Natural killer cell treated with Interleukin-12 subunit alpha and Interleukin-12 subunit beta and Interleukin-15 and Interleukin-18, amount 100 ng/mL, for 72 hours (primary cell): Measurements from ENCODE around the gene TCF4. TPM values are rescaled to one million over a fixed set of nuclear protein-coding genes. Genes with fewer than 3 reads are reported as not detected.

Experiments
- ATAC-seq, 2 donors: fragments of 150-1000 bp; cut with Tn5 transposase in 1 of 2; sonication (Bioruptor Pico), chemical (Tn5 transposase) in 1 of 2; 2 replicates each; pipeline ENCODE4 v1.10.0; 2021
- DNase-seq: peaks from one replicate; pipeline ENCODE4 v3.0.0; 2022; ENCODE audit warnings: low spot score
- H3K27ac Mint-ChIP-seq, 2 donors: 1 replicate in 1 of 2; 2 replicates in 1 of 2; pipeline ENCODE4 v1.8.0; 2022; ENCODE audit warnings: mixed read lengths in 2 of 2, mild to moderate bottlenecking in 1 of 2, moderate library complexity in 1 of 2
- H3K27me3 Mint-ChIP-seq, 2 donors: 1 replicate in 1 of 2; 2 replicates in 1 of 2; pipeline ENCODE4 v1.8.0; 2022; ENCODE audit warnings: mixed read lengths in 2 of 2
- H3K36me3 Mint-ChIP-seq: one replicate; pipeline ENCODE4 v1.8.0; 2022; ENCODE audit warnings: mixed read lengths
- H3K4me1 Mint-ChIP-seq, 2 donors: 1 replicate in 1 of 2; 2 replicates in 1 of 2; pipeline ENCODE4 v1.8.0; 2022; ENCODE audit warnings: low read depth in 2 of 2, mixed read lengths in 2 of 2, mild to moderate bottlenecking in 1 of 2
- H3K4me3 Mint-ChIP-seq: one replicate; pipeline ENCODE4 v1.8.0; 2022; ENCODE audit warnings: mixed read lengths
- H3K9me3 Mint-ChIP-seq: 2 replicates; pipeline ENCODE4 v1.8.0; 2022; ENCODE audit warnings: mixed read lengths
- total RNA-seq, 2 donors: library from RNA; stranded (reverse); gene quantifications; one replicate each; pipeline ENCODE4 v1.2.3, GENCODE V29; 2022

TCF4 gene
- total RNA-seq, 2 donors from 2014 or later, result 6.1 to 10.3 TPM

- H3K27me3 Mint-ChIP-seq, result no peaks in the 10 kb centered on the region
- no peaks in the 10 kb centered on the region for H3K36me3 Mint-ChIP-seq
- ATAC-seq, result no peak
- H3K4me1 Mint-ChIP-seq, result peaks cover 10 to 21% of the 10 kb centered on the region in 2 donors
- no peak overlapping the region for H3K27ac Mint-ChIP-seq
- no peaks in the 10 kb centered on the region for H3K9me3 Mint-ChIP-seq
- H3K4me3 Mint-ChIP-seq, result no peak overlapping the region
- no peak for DNase-seq
Observed at GRCh38 chr18:55264108-55264507, 323.9 kb downstream of the TCF4 start.

DNA sequence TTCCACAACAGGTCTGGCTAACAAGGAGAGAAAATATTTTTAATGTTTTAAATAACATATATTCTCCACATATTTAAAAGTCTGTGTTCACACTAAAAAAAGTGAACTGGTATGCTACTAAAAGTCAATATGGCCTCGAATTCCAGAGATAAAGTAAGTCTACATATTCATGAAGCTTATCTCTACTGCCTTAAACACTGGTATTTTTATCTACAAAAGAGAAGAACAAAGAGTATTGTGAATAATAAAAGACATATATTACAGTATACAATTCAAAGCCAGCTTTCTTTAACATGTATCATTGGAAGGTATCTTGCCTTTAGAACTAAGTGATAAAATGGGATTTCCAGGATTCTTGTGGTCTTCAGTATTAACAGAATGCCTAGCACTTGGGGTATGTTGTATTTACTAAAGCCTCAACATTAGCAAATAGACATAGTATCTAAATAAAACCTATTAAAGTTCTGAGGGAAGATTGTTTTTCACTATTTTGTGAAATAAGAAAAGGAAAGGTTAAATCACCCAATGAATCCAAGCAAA is 325.9 kb downstream of the TCF4 start:
- Mint-ChIP-seq H3K27me3 (no peaks in the 10 kb centered on the region), H3K27ac (no peak overlapping the region), H3K4me1 (peaks cover 0 to 9% of the 10 kb centered on the region in 2 donors), H3K4me3 (no peak overlapping the region), H3K36me3 (no peaks in the 10 kb centered on the region), H3K9me3 (no peaks in the 10 kb centered on the region)
- DNase-seq, result no peak
- ATAC-seq, result no peak

GRCh38 chr18:55261253-55261652 is 326.7 kb downstream of the TCF4 start:
- no peak for ATAC-seq
- Mint-ChIP-seq H3K4me1 (peaks cover 0 to 6% of the 10 kb centered on the region in 2 donors), H3K36me3 (no peaks in the 10 kb centered on the region), H3K9me3 (no peaks in the 10 kb centered on the region), H3K27me3 (no peaks in the 10 kb centered on the region), H3K27ac (no peak overlapping the region), H3K4me3 (no peak overlapping the region)
- DNase-seq, result no peak

- H3K4me3 Mint-ChIP-seq, result no peak overlapping the region
Observed at GRCh38 chr18:55258088-55258487, 329.9 kb downstream of the TCF4 start.

DNA sequence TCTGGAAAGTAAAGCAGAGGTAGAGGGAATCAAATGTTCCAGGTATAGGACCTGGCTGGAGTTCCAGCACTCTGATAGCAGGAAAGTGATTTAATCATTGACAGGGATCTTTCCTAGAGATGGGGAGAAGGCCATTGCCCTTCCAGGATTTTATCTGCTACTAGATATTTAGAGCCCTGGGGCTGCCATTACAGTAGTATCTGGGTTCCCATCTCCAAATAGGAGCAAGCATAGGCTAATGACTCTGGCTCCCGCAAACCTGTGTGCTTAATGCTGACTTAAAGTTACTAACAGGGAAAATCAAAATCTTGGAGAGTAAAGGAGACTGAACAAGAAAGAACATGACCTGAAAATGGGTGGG is 331.1 kb downstream of the TCF4 start:
- no peaks in the 10 kb centered on the region for H3K27me3 Mint-ChIP-seq
- no peak for ATAC-seq
- no peak overlapping the region for H3K4me3 Mint-ChIP-seq
- no peak for DNase-seq
- H3K27ac Mint-ChIP-seq, result no peak overlapping the region
- no peaks in the 10 kb centered on the region for H3K9me3 Mint-ChIP-seq
- H3K36me3 Mint-ChIP-seq, result no peaks in the 10 kb centered on the region
- no peaks in the 10 kb centered on the region for H3K4me1 Mint-ChIP-seq

More at GRCh38 chr18:55258088-55258487, 329.9 kb downstream of the TCF4 start:
- DNase-seq (no peak), ATAC-seq (no peak)
- Mint-ChIP-seq H3K36me3 (no peaks in the 10 kb centered on the region), H3K9me3 (no peaks in the 10 kb centered on the region), H3K27me3 (no peaks in the 10 kb centered on the region), H3K4me1 (no peaks in the 10 kb centered on the region), H3K27ac (no peak overlapping the region)

GRCh38 chr18:55256226-55256928 is 331.6 kb downstream of the TCF4 start:
- ATAC-seq (no peak), DNase-seq (no peak)
- H3K27me3 Mint-ChIP-seq, result no peaks in the 10 kb centered on the region
- no peaks in the 10 kb centered on the region for H3K36me3 Mint-ChIP-seq
- no peaks in the 10 kb centered on the region for H3K9me3 Mint-ChIP-seq
- no peak overlapping the region for H3K4me3 Mint-ChIP-seq
- no peaks in the 10 kb centered on the region for H3K4me1 Mint-ChIP-seq
- no peak overlapping the region for H3K27ac Mint-ChIP-seq

GRCh38 chr18:55253814-55254213 is 334.2 kb downstream of the TCF4 start:
- DNase-seq (no peak), ATAC-seq (no peak)
- no peak overlapping the region for H3K27ac Mint-ChIP-seq
- H3K9me3 Mint-ChIP-seq, result no peaks in the 10 kb centered on the region
- peaks cover 0 to 6% of the 10 kb centered on the region in 2 donors for H3K4me1 Mint-ChIP-seq
- H3K27me3 Mint-ChIP-seq, result no peaks in the 10 kb centered on the region
- no peaks in the 10 kb centered on the region for H3K36me3 Mint-ChIP-seq
- no peak overlapping the region for H3K4me3 Mint-ChIP-seq

GRCh38 chr18:55252901-55253300 is 335.1 kb downstream of the TCF4 start:
- H3K4me1 Mint-ChIP-seq, result peaks cover 0 to 6% of the 10 kb centered on the region in 2 donors
- no peaks in the 10 kb centered on the region for H3K27me3 Mint-ChIP-seq
- H3K36me3 Mint-ChIP-seq, result no peaks in the 10 kb centered on the region
- no peak overlapping the region for H3K27ac Mint-ChIP-seq
- no peak overlapping the region for H3K4me3 Mint-ChIP-seq
- no peaks in the 10 kb centered on the region for H3K9me3 Mint-ChIP-seq
- ATAC-seq (no peak), DNase-seq (no peak)

DNA sequence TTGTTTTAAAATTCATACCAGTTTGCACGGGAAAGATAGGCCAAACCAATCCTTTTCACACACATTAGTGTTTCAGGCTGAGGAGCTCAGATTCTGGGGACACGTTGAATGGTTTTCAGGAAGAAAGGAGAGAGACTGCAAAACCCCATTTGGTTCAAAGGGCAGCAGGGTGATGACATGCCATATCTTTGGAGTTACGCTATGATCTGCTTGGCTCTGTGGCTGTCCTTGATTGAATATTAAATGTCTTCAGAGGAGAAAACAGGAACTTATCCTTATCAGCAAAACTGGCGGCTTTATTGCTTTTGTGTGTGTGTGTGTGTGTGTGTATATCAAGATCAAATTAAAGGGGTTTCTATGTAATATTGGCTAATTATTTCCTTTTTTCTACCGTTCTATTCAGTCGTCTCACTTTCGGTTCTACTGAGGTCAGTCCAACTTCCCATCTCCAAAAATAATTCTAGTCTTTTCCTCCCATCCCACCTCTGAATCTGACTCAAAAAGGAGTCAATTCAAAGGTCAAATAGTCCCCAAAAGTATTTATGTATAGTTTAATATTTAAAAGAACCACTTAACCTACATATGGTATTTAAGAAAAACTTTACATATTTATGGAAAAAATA is 335.8 kb downstream of the TCF4 start:
- Mint-ChIP-seq H3K4me1 (peaks cover 0 to 6% of the 10 kb centered on the region in 2 donors), H3K4me3 (no peak overlapping the region), H3K9me3 (no peaks in the 10 kb centered on the region), H3K27ac (no peak overlapping the region), H3K36me3 (no peaks in the 10 kb centered on the region), H3K27me3 (no peaks in the 10 kb centered on the region)
- no peak for DNase-seq
- ATAC-seq, result no peak

GRCh38 chr18:55251254-55251971 is 336.6 kb downstream of the TCF4 start:
- ATAC-seq (no peak), DNase-seq (no peak)
- Mint-ChIP-seq H3K9me3 (no peaks in the 10 kb centered on the region), H3K36me3 (no peaks in the 10 kb centered on the region), H3K27me3 (no peaks in the 10 kb centered on the region), H3K4me1 (peaks cover 0 to 6% of the 10 kb centered on the region in 2 donors), H3K27ac (peak overlapping the region in 1 of 2 donors; percentile 8), H3K4me3 (no peak overlapping the region)

- Mint-ChIP-seq H3K27me3 (no peaks in the 10 kb centered on the region), H3K27ac (peak overlapping the region in 1 of 2 donors; percentile 8)
Observed at GRCh38 chr18:55250768-55251173, 337.2 kb downstream of the TCF4 start.

DNA sequence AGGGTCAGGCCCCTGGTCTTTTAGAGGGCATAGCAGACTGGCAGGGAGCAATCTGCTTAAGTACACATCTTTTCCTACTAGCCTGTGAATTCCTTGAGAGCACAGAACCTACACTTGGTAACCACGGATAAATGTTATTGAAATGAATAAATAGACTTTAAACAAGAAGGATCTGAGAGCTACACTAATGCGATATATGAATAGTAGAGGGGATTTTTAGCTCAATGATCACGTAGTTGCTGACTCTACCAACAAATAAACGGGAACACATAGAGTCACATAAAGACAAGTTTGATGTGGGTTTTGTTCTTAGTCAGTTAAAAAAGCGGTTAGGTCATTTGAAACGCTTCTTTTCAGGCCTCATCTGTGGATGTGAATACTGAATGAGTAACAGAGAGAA is 338.4 kb downstream of the TCF4 start:
- H3K36me3 Mint-ChIP-seq, result no peaks in the 10 kb centered on the region
- H3K27me3 Mint-ChIP-seq, result no peaks in the 10 kb centered on the region
- DNase-seq (no peak), ATAC-seq (peak in 1 of 2 donors; percentile 53)
- no peak overlapping the region for H3K4me3 Mint-ChIP-seq
- peak overlapping the region in 1 of 2 donors; percentile 8 for H3K27ac Mint-ChIP-seq
- peaks cover 0 to 6% of the 10 kb centered on the region in 2 donors for H3K4me1 Mint-ChIP-seq
- no peaks in the 10 kb centered on the region for H3K9me3 Mint-ChIP-seq

More at GRCh38 chr18:55250768-55251173, 337.2 kb downstream of the TCF4 start:
- Mint-ChIP-seq H3K36me3 (no peaks in the 10 kb centered on the region), H3K4me3 (peak overlapping the region; percentile 32), H3K9me3 (no peaks in the 10 kb centered on the region), H3K4me1 (peaks cover 0 to 6% of the 10 kb centered on the region in 2 donors)
- ATAC-seq (peak; percentile 32 to 83), DNase-seq (no peak)

GRCh38 chr18:55248495-55248894 is 339.5 kb downstream of the TCF4 start:
- Mint-ChIP-seq H3K27me3 (no peaks in the 10 kb centered on the region), H3K4me1 (peaks cover 0 to 6% of the 10 kb centered on the region in 2 donors), H3K36me3 (no peaks in the 10 kb centered on the region), H3K4me3 (no peak overlapping the region), H3K27ac (no peak overlapping the region), H3K9me3 (no peaks in the 10 kb centered on the region)
- DNase-seq (no peak), ATAC-seq (no peak)

DNA sequence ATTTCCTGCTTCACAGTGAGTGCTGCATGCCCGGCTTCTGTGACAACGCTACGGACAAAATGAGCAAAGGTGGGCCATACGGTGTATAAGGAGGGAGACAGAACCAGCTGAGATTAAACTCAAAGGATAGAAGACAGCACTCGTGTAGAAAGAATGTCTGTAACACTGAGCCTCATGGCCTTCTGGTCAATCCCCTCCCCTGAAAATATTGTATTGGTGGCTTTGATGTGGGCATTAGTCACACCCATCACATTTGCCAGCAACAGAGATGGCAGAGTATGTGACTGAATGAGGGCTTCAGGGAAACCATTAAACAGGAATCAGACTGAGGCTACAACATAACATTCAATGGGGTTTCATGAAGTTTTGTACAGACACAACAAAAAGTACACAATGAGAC is 341.0 kb downstream of the TCF4 start:
- no peaks in the 10 kb centered on the region for H3K9me3 Mint-ChIP-seq
- H3K27me3 Mint-ChIP-seq, result no peaks in the 10 kb centered on the region
- no peak overlapping the region for H3K4me3 Mint-ChIP-seq

More for the DNA sequence above, 341.0 kb downstream of the TCF4 start:
- DNase-seq (no peak), ATAC-seq (no peak)
- Mint-ChIP-seq H3K27ac (no peak overlapping the region), H3K36me3 (no peaks in the 10 kb centered on the region), H3K4me1 (peaks cover 0 to 6% of the 10 kb centered on the region in 2 donors)
